H1 (cell line): Measurements from ENCODE around the gene CEP83. TPM values are rescaled to one million over a fixed set of nuclear protein-coding genes. Genes with fewer than 3 reads are reported as not detected.

Source experiments
- CTCF ChIA-PET: fragments of 300-600 bp; sonication (Branson Sonifier 250); formaldehyde crosslinking; loops from one replicate; lab custom pipeline; 2021; ENCODE audit not compliant: partially characterized antibody; lab: Charles Lee
- POLR2A ChIA-PET: fragments of 300-600 bp; sonication (Branson Sonifier 250); formaldehyde crosslinking; loops from one replicate; lab custom pipeline; 2021; ENCODE audit warnings: inconsistent platforms; ENCODE audit not compliant: partially characterized antibody; lab: Charles Lee
- DNase-seq, 2 experiments: peaks; one replicate each; pipeline versions ENCODE4 v3.0.0 to v3.0.0-alpha.2; 2010 to 2022; ENCODE audit warnings: low spot score in 2 of 2, low read depth in 1 of 2, mixed read lengths in 1 of 2
- FAIRE-seq: peaks from 2 replicates; lab custom pipeline; 2011; peaks lifted over from hg19 to GRCh38; lab: Jason Lieb, UNC
- H2AFZ ChIP-seq: 2 replicates; pipeline ENCODE4 v1.8.1; 2012; ENCODE audit warnings: low read length, inconsistent platforms
- H2AK5ac ChIP-seq: 2 replicates; pipeline ENCODE4 v1.6.1; 2013; ENCODE audit warnings: low read depth, low read length
- H2BK120ac ChIP-seq: replicated peaks from 2 replicates; pipeline ENCODE3; 2013; ENCODE audit warnings: low read depth, low read length, inconsistent platforms
- H2BK12ac ChIP-seq: 2 replicates; pipeline ENCODE4 v1.6.1; 2013; ENCODE audit warnings: low read depth, low read length
- H2BK15ac ChIP-seq: 2 replicates; pipeline ENCODE4 v1.6.1; 2013; ENCODE audit warnings: low read length
- H2BK20ac ChIP-seq: 2 replicates; pipeline ENCODE4 v1.6.1; 2013; ENCODE audit warnings: low read length
- H2BK5ac ChIP-seq: 2 replicates; pipeline ENCODE4 v1.6.1; 2013; ENCODE audit warnings: low read depth, low read length
- H3K14ac ChIP-seq: 2 replicates; pipeline ENCODE4 v1.6.1; 2013; ENCODE audit warnings: inconsistent platforms; ENCODE audit not compliant: insufficient read length
- H3K18ac ChIP-seq: 2 replicates; pipeline ENCODE4 v1.6.1; 2013; ENCODE audit warnings: low read length; ENCODE audit errors: extremely low read depth
- H3K23ac ChIP-seq: 2 replicates; pipeline ENCODE4 v1.6.1; 2013; ENCODE audit warnings: inconsistent platforms; ENCODE audit not compliant: insufficient read length
- H3K23me2 ChIP-seq: 2 replicates; pipeline ENCODE4 v1.6.1; 2013; ENCODE audit warnings: low read depth, low read length
- H3K27ac ChIP-seq: 2 replicates; pipeline ENCODE4 v1.6.1; 2011; ENCODE audit warnings: low read depth, low read length, inconsistent platforms
- H3K27me3 ChIP-seq, 4 experiments: replicated peaks in 1 of 4; 1 replicate in 1 of 4; 2 replicates in 3 of 4; pipeline versions ENCODE4 v1.6.1 to v1.8.1; 2011 to 2013; ENCODE audit warnings: low read length in 3 of 4, mild to moderate bottlenecking in 3 of 4, inconsistent platforms in 2 of 4, mixed read lengths in 2 of 4, moderate library complexity in 1 of 4; ENCODE audit not compliant: control insufficient read depth in 3 of 4, insufficient read depth in 3 of 4; ENCODE audit errors: extremely low read depth in 1 of 4
- H3K36me3 ChIP-seq, 4 experiments: 2 replicates each; pipeline versions ENCODE4 v1.6.1 to v1.8.1; 2011 to 2013; ENCODE audit warnings: mild to moderate bottlenecking in 4 of 4, low read length in 3 of 4, moderate library complexity in 2 of 4, control low read depth in 1 of 4, inconsistent platforms in 1 of 4; ENCODE audit not compliant: insufficient read depth in 4 of 4, control insufficient read depth in 2 of 4
- H3K4ac ChIP-seq: replicated peaks from 2 replicates; pipeline ENCODE3; 2013; ENCODE audit warnings: low read length, low read depth, mixed read lengths, inconsistent platforms; ENCODE audit not compliant: insufficient read length
- H3K4me1 ChIP-seq, 4 experiments: replicated peaks in 1 of 4; 1 replicate in 1 of 4; 2 replicates in 3 of 4; pipeline versions ENCODE4 v1.6.1 to v1.8.1; 2011 to 2013; ENCODE audit warnings: low read length in 3 of 4, inconsistent platforms in 2 of 4, mixed read lengths in 1 of 4; ENCODE audit not compliant: insufficient read depth in 4 of 4, control insufficient read depth in 3 of 4
- H3K4me2 ChIP-seq, 2 experiments: 2 replicates each; pipeline versions ENCODE4 v1.6.1 to v1.8.1; 2011 to 2013; ENCODE audit warnings: low read depth in 2 of 2, low read length in 2 of 2, control low read depth in 1 of 2, inconsistent platforms in 1 of 2, mild to moderate bottlenecking in 1 of 2; ENCODE audit not compliant: insufficient read depth in 1 of 2
- H3K4me3 ChIP-seq, 4 experiments: fragments of 200-600, 300-600 bp in 1 of 4; sonication (generic), shearing (Covaris generic), sonication (Bioruptor Twin) in 1 of 4; 2 replicates each; pipeline versions ENCODE4 v1.5.1 to v1.8.1; 2011 to 2016; ENCODE audit warnings: low read length in 4 of 4, low read depth in 3 of 4, control low read depth in 2 of 4, inconsistent platforms in 2 of 4, mild to moderate bottlenecking in 2 of 4, mixed read lengths in 1 of 4, moderate library complexity in 1 of 4; ENCODE audit not compliant: insufficient read depth in 2 of 4; ENCODE audit errors: extremely low read depth in 1 of 4
- H3K56ac ChIP-seq: replicated peaks from 2 replicates; pipeline ENCODE3; 2013; ENCODE audit warnings: low read depth, mild to moderate bottlenecking, mixed read lengths, low read length, inconsistent platforms; ENCODE audit not compliant: insufficient read length
- H3K79me1 ChIP-seq: 2 replicates; pipeline ENCODE4 v1.6.1; 2013; ENCODE audit warnings: low read depth, low read length, control low read depth
- H3K79me2 ChIP-seq, 2 experiments: 2 replicates each; pipeline versions ENCODE4 v1.6.1 to v1.8.1; 2012 to 2013; ENCODE audit warnings: low read length in 2 of 2, mild to moderate bottlenecking in 2 of 2, inconsistent platforms in 1 of 2; ENCODE audit not compliant: insufficient read depth in 2 of 2, control insufficient read depth in 1 of 2
- H3K9ac ChIP-seq, 4 experiments: replicated peaks in 1 of 4; 1 replicate in 1 of 4; 2 replicates in 3 of 4; pipeline versions ENCODE4 v1.6.1 to v1.8.1; 2011 to 2013; ENCODE audit warnings: low read depth in 3 of 4, low read length in 3 of 4, control low read depth in 2 of 4, mild to moderate bottlenecking in 2 of 4, moderate library complexity in 2 of 4, inconsistent platforms in 1 of 4; ENCODE audit errors: extremely low read depth in 1 of 4
- H3K9me3 ChIP-seq, 2 experiments: 2 replicates each; pipeline versions ENCODE4 v1.6.1 to v1.8.1; 2012 to 2013; ENCODE audit warnings: mild to moderate bottlenecking in 2 of 2, moderate library complexity in 2 of 2, control low read depth in 1 of 2, inconsistent platforms in 1 of 2, low read depth in 1 of 2, low read length in 1 of 2, mixed read lengths in 1 of 2; ENCODE audit not compliant: insufficient read depth in 2 of 2
- H4K20me1 ChIP-seq, 2 experiments: replicated peaks in 1 of 2; 2 replicates each; pipeline versions ENCODE3 to v1.8.1; 2011 to 2013; ENCODE audit warnings: inconsistent platforms in 2 of 2, low read length in 2 of 2, mild to moderate bottlenecking in 1 of 2; ENCODE audit not compliant: insufficient read depth in 2 of 2, control insufficient read depth in 1 of 2
- H4K5ac ChIP-seq: 2 replicates; pipeline ENCODE4 v1.6.1; 2013; ENCODE audit warnings: low read length, low read depth, mixed read lengths, inconsistent platforms; ENCODE audit not compliant: insufficient read length
- H4K8ac ChIP-seq: 2 replicates; pipeline ENCODE4 v1.8.0; 2013; ENCODE audit warnings: mild to moderate bottlenecking, moderate library complexity, low read length, inconsistent platforms; ENCODE audit not compliant: insufficient read depth; ENCODE audit errors: extremely low read depth
- H4K91ac ChIP-seq: replicated peaks from 2 replicates; pipeline ENCODE3; 2013; ENCODE audit warnings: low read length, mixed read lengths, inconsistent platforms; ENCODE audit not compliant: insufficient read length
- ASH2L ChIP-seq: fragments of 200-600, 300-600 bp; sonication (generic); IDR thresholded peaks from one replicate; pipeline ENCODE4 v1.7.1; 2017; ENCODE audit warnings: low read length
- ATF3 ChIP-seq: IDR thresholded peaks from 2 replicates; pipeline ENCODE4 v1.6.1; 2011; ENCODE audit warnings: low read depth, mild to moderate bottlenecking, low read length; ENCODE audit not compliant: insufficient read depth
- BCL11A ChIP-seq, 2 experiments: IDR thresholded peaks; one replicate each; pipeline ENCODE4 v1.6.1; 2011; ENCODE audit warnings: low read depth in 2 of 2, low read length in 2 of 2, mild to moderate bottlenecking in 2 of 2
- CTBP2 ChIP-seq: IDR thresholded peaks from 2 replicates; pipeline ENCODE4 v1.7.0; 2011; ENCODE audit warnings: borderline replicate concordance, mild to moderate bottlenecking, moderate library complexity, mixed read lengths, low read length; ENCODE audit not compliant: insufficient read depth, insufficient read length
- HDAC2 ChIP-seq, 2 experiments: fragments of 300-600 bp in 1 of 2; sonication (generic) in 1 of 2; IDR thresholded peaks; 2 replicates each; pipeline ENCODE4 v1.6.1; 2011 to 2012; ENCODE audit warnings: low read depth in 2 of 2, low read length in 2 of 2, mild to moderate bottlenecking in 2 of 2, moderate library complexity in 2 of 2, borderline replicate concordance in 1 of 2, inconsistent platforms in 1 of 2
- JUN ChIP-seq: IDR thresholded peaks from 2 replicates; pipeline ENCODE4 v1.6.1; 2011; ENCODE audit warnings: low read depth, mild to moderate bottlenecking, improper control_type of control experiment, low read length
- MAFK ChIP-seq: IDR thresholded peaks from 2 replicates; pipeline ENCODE4 v1.6.1; 2012; ENCODE audit warnings: low read depth, mild to moderate bottlenecking, improper control_type of control experiment, low read length
- MAX ChIP-seq: IDR thresholded peaks from 2 replicates; pipeline ENCODE4 v1.6.1; 2012; ENCODE audit warnings: inconsistent platforms
- RNF2 ChIP-seq: fragments of 200-900, 300-1000 bp; sonication (generic); IDR thresholded peaks from 2 replicates; pipeline ENCODE4 v1.7.1; 2016; ENCODE audit warnings: borderline replicate concordance, low read depth, mild to moderate bottlenecking, antibody characterized with exemption, low read length; ENCODE audit not compliant: poor library complexity, severe bottlenecking; ENCODE audit errors: missing control alignments
- RXRA ChIP-seq: IDR thresholded peaks from 2 replicates; pipeline ENCODE4 v1.6.1; 2011; ENCODE audit warnings: low read depth, mild to moderate bottlenecking, low read length, moderate library complexity; ENCODE audit not compliant: insufficient read depth
- SUZ12 ChIP-seq: fragments of 200-600 bp; sonication (generic); IDR thresholded peaks from 2 replicates; pipeline ENCODE4 v1.6.1; 2012; ENCODE audit warnings: mild to moderate bottlenecking, inconsistent platforms, low read length, moderate library complexity, mixed read lengths
- TAF1 ChIP-seq: IDR thresholded peaks from 2 replicates; pipeline ENCODE4 v1.6.1; 2011; ENCODE audit warnings: mild to moderate bottlenecking, low read depth, low read length
- YY1 ChIP-seq: IDR thresholded peaks from 2 replicates; pipeline ENCODE4 v1.6.1; 2011; ENCODE audit warnings: low read depth, mild to moderate bottlenecking, low read length
- WGBS, 2 experiments: shearing (Covaris generic) in 1 of 2; methylation state at CpG; one replicate each; pipeline versions ENCODE4 v1.1.6 to v1.1.7; 2013 to 2015; ENCODE audit warnings: low lambda C conversion rate in 2 of 2, mixed read lengths in 2 of 2, inconsistent platforms in 1 of 2, low coverage in 1 of 2, missing lambda C conversion rate in 1 of 2; ENCODE audit not compliant: insufficient replicate concordance in 2 of 2, insufficient coverage in 1 of 2, insufficient read length in 1 of 2; ENCODE audit errors: extremely low coverage in 1 of 2, missing lambda C conversion rate in 1 of 2; 5-methylcytosine and 5-hydroxymethylcytosine counted together
- polyA plus RNA-seq, 7 experiments: library from polyadenylated mRNA; depleted of rRNA in 3 of 7; stranded (reverse) in 5 of 7; unstranded in 2 of 7; fragments of >200 nt in 5 of 7; fragments of 200-250 nt in 2 of 7; gene quantifications; 1 replicate in 5 of 7; 2 replicates in 1 of 7; 4 replicates in 1 of 7; pipeline versions ENCODE4 v1.2.1 to v1.2.3, GENCODE V29; 2011 to 2013; ENCODE audit warnings: missing spikeins in 2 of 7, mixed read lengths in 2 of 7
- total RNA-seq: library from RNA; stranded (reverse); fragmentation: NEBNext Ultra II Directional; extraction: Animal tissue kit (Norgen Biotek cat#: 25700); gene quantifications from 2 replicates; pipeline ENCODE4 v1.2.1, GENCODE V29; 2021

Gene CEP83
- total and polyA plus RNA-seq, 2 of the 8 experiments (the other 6 are each of a cell fraction or from before 2014, with no cell fraction given), result 6.0 to 25.8 TPM

- H4K5ac ChIP-seq, result no peak overlapping the region
- no peak overlapping the region for H2AFZ ChIP-seq
- FAIRE-seq (no peak), DNase-seq (no peak)
- no peak overlapping the region for H2BK15ac ChIP-seq
- H3K9me3 ChIP-seq, result no peaks in the 10 kb centered on the region; a peak in 1 of 4 replicates
- H3K23me2 ChIP-seq, result peaks cover 10% of the 10 kb centered on the region; the same call in 1 of the 2 replicates
- no peak overlapping the region for H3K27ac ChIP-seq
- H3K4me1 ChIP-seq, result peaks cover 0 to 6% (median 0%) of the 10 kb centered on the region in 4 experiments; a peak in 4 of 7 replicates
- H2BK5ac ChIP-seq, result no peak overlapping the region
- H2BK12ac ChIP-seq, result no peak overlapping the region
- peaks cover 0 to 10% (median 2%) of the 10 kb centered on the region in 4 experiments; a peak in 2 of 8 replicates for H3K36me3 ChIP-seq
- no peak for TF ChIP-seq YY1
- TF ChIP-seq ASH2L, result no peak
- TF ChIP-seq MAFK, result no peak
- TF ChIP-seq HDAC2 (IDR thresholded peaks at IDR 0.05; ENCODE audit: borderline replicate concordance in 1 of 2, low read depth in 2 of 2, low read length in 2 of 2), result no peak
- TF ChIP-seq SUZ12, result no peak
- TF ChIP-seq TAF1, result no peak
- no peak for TF ChIP-seq JUN
- no peak for TF ChIP-seq CTBP2
- no peak for TF ChIP-seq RNF2
- TF ChIP-seq RXRA, result no peak
- no peak for TF ChIP-seq BCL11A (IDR thresholded peaks at IDR 0.05; ENCODE audit: low read depth in 2 of 2, low read length in 2 of 2)
- TF ChIP-seq MAX, result no peak
- TF ChIP-seq ATF3, result no peak
- H3K4ac ChIP-seq, result no peak overlapping the region
- H3K79me1 ChIP-seq, result no peaks in the 10 kb centered on the region
- no peaks in the 10 kb centered on the region; a peak in 2 of 7 replicates for H3K27me3 ChIP-seq
- H2BK20ac ChIP-seq, result no peak overlapping the region
- H3K14ac ChIP-seq, result no peak overlapping the region
- WGBS, 2 experiments, result 96% methylated on average over 1 of the region's 1 CpG; no CpG with 5 or more reads in 1 of the 2 experiments
- H2AK5ac ChIP-seq, result no peak overlapping the region
- no peak overlapping the region for H3K56ac ChIP-seq
- H3K4me3 ChIP-seq, result no peak overlapping the region
- H3K4me2 ChIP-seq, result no peak overlapping the region
- H4K91ac ChIP-seq, result no peak overlapping the region
- H4K20me1 ChIP-seq, result no peaks in the 10 kb centered on the region
- H3K18ac ChIP-seq, result no peak overlapping the region
- POLR2A ChIA-PET, result no interaction called here
- peaks cover 0 to 54% of the 10 kb centered on the region in 2 experiments; a peak in 3 of 4 replicates for H3K79me2 ChIP-seq
- H2BK120ac ChIP-seq, result no peak overlapping the region
- CTCF ChIA-PET, result no interaction called here
- no peak overlapping the region for H3K9ac ChIP-seq
- H4K8ac ChIP-seq, result no peak overlapping the region
- H3K23ac ChIP-seq, result no peak overlapping the region
Observed at GRCh38 chr12:94457311-94457710, 2.4 kb downstream of the CEP83 start.
